Mesenteric fat pad (tissue), 1 donor: ENCODE data around the gene ERBB4. TPM values are rescaled to one million over a fixed set of nuclear protein-coding genes. Genes with fewer than 3 reads are reported as not detected.
"Not testable (repeated sequence)": the region's sequence is repeated elsewhere in the genome, so short reads cannot be mapped to it uniquely, and the experiment has no call there.

ENCODE experiments used
- DNase-seq: peaks from one replicate; pipeline ENCODE4 v3.0.0-alpha.2; 2020; ENCODE audit warnings: low spot score
- total RNA-seq: library from RNA; stranded (reverse); fragmentation: NEBNext Ultra II Directional; extraction: Animal tissue kit (Norgen Biotek cat#: 25700); gene quantifications from one replicate; pipeline ENCODE4 v1.2.1, GENCODE V29; 2021
- donor health status: DM: yes; HTN: yes; CAD: no.

Gene ERBB4
- total RNA-seq, 1 donor from 2014 or later = 0.45 TPM

GRCh38 chr2:211620986-211621385, 917.6 kb downstream of the ERBB4 start:
- no peak for DNase-seq

DNA sequence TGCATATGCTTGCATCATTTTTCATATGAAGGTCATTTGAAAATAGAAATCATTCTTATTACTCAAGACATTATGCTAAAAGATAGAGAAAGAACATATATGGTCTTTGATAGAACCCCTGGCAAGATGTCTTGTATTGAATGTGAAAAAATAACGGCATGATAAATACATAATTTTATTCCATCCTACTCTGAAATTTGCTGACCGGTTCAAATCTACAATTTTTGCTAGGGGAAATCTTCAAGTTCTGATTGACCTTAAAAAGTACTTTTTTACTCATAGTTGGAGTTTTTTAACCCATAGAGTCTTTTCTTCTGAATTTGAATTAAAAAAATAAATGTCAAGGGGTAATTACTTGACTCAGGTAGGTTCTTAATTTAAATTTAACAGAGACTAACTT, 920.8 kb downstream of the ERBB4 start:
- no peak for DNase-seq

DNA sequence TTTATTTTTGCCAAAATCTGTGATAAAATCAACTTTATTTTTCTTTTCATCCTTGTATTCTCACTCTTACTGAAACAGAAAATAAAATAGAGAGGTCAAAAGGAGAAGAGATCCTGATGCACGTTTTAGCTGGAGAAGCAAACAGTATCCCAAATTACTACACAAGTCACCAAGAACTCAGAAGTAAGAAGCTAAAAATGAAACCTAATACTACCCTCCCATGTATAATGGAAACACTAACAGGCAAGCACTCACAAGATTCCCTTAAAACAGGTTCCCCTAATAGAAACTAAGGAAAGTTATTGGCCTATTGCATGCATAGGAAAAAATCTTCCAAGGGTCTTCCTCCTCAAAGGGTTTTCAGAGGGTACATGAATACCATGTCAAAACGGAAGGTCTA, 927.0 kb downstream of the ERBB4 start:
- no peak for DNase-seq

DNA sequence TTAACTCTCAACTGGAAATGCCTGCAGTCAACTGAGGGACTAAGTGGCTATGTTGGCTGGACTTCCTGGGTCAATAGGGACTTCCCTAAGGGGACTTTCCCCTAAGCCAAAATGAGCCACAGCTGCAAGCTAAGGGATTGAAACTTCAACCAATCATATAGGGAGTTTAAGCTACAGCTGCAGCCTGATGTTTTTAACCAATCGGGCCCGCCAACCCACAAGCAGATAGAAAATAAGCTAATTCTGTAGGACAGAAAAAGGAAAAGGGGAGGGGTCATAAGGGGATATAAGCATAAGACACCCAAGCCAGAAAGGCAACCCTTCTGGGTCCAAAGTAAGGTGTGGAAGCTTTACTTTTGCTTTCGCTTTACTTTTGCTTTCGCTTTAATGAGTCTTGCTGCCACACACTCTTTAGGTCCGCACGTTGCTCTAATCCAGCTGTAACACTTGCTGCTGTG, 927.5 kb downstream of the ERBB4 start:
- no peak for DNase-seq

DNA sequence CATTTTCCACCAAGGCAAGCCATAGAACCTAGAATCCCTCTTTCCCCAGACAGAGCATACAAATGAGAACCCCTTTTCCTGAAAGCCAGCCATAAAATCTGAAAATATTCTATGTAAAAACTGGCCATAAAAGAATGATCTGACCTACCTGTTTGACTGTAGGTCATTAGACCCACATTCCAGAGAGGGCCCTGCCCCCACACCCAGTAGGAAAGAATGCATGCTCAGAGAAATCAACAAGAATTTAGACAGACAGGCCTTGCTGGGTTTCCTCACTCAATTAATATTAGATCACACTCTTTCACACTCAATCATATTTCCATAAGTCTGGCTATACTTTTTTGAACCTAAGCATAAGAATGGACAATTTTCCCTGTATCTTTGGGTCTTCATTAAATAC, 929.5 kb downstream of the ERBB4 start:
- no peak for DNase-seq

DNA sequence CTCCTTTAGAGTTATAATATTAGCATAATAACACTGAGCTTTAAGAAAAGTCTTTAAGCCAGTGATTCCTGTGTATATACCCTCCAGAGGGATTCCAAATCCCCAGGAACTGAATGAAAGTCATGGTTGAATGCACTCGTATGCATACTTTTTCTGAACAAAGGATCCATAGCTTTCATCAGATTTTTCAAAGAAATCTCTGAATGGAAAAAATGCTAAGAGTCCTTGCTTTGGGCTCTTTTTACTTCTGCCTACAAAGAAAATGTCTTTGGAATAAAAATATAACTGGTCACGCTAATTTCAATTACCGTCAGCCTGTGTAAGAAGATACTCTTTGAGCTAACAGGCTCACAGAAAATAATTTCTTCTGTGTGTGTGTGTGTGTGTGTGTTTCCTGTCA, 939.5 kb downstream of the ERBB4 start:
- no peak for DNase-seq

DNA sequence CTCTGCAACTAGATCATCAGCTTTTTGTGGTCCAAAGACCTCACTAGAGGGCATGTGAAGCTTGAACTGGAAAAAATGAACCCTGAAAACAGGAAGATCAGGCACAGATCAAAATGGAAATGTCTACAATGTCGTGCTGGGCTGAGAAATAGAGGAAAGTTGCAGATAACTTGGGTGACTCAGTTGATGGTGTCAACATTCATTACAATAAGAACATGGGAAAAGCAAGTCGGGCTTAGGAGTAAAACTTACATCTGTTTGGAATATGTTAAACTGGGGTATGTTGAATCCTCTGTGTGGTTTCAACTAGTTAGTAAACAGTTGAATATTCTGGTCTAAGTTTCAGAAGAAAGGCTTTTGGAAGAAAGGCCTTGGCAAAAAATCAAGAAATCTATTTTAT, 940.4 kb downstream of the ERBB4 start:
- no peak for DNase-seq

GRCh38 chr2:211592006-211592405, 946.6 kb downstream of the ERBB4 start:
- DNase-seq = not testable (repeated sequence)

DNA sequence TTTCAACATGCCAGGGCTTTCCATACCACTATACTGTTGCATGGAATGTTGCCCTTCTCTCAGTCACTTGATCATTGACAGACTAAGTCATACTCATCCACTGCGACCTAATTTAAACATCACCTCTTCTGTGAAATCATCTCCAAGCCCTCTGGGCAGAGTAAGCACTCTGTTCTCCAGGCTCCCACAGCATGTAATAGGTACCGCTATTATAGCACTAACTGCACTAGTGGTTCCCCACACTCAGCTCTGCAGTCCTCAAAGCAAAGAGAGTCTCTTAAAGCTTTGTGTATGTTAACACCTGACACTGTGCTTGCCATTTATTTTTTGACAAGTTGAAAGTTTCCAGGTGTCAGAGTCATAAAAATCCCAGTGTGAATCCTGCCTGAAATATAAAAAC, 947.2 kb downstream of the ERBB4 start:
- DNase-seq = no peak

GRCh38 chr2:211568439-211568838, 970.2 kb downstream of the ERBB4 start:
- no peak for DNase-seq

GRCh38 chr2:211564441-211564840, 974.2 kb downstream of the ERBB4 start:
- DNase-seq = no peak

DNA sequence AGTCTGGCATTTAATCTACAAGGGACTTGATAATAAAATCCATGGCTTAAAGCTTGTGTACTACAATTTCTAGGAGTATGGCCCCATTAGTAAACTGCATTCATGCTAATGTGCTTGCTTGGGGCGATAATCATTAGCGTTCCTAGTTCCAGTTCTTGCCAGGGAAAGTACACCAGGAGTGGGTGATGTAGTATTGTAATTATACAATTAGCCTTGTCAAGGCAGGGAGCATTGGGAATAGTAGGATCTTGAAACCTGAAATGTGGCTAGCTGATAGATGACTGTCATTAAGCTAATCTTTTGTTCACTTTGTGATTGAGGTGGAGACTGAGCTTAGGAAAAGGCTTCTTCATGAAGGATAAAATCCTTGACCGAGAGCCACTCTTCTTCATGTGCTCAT, 993.0 kb downstream of the ERBB4 start:
- no peak for DNase-seq

GRCh38 chr2:211534632-211535031, 1004.0 kb downstream of the ERBB4 start:
- DNase-seq = no peak

- not testable (repeated sequence) for DNase-seq
These were observed 1014.4 kb downstream of the ERBB4 start for GRCh38 chr2:211524248-211524647.

GRCh38 chr2:211516537-211516936, 1022.1 kb downstream of the ERBB4 start:
- no peak for DNase-seq

DNA sequence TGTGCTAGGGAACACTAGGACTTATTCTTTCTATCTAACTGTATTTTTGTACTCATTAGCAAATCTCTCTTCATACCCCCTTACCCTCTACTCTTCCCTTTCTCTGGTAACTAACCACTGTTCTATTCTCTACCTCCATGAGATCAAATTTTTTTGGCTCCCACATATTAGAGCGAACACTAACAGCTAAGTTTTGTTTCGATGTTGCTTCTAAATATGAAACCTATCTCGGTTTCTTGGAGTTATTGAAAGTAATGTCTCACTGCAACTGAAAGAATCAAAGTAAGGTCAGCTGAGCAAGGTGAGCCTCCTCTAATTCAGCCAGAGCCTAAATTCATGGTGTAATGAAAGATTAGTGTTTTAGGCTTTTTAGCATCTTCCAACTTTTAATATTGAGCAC, 1024.6 kb downstream of the ERBB4 start:
- no peak for DNase-seq

GRCh38 chr2:211513446-211513845, 1025.2 kb downstream of the ERBB4 start:
- no peak for DNase-seq

- DNase-seq = no peak
These were observed 1025.8 kb downstream of the ERBB4 start for GRCh38 chr2:211512806-211513205.

- DNase-seq = no peak
These were observed 1034.7 kb downstream of the ERBB4 start for GRCh38 chr2:211503856-211504255.

GRCh38 chr2:211503198-211503597, 1035.4 kb downstream of the ERBB4 start:
- DNase-seq = no peak

- DNase-seq = no peak
These were observed 1039.9 kb downstream of the ERBB4 start for GRCh38 chr2:211498551-211499205.

DNA sequence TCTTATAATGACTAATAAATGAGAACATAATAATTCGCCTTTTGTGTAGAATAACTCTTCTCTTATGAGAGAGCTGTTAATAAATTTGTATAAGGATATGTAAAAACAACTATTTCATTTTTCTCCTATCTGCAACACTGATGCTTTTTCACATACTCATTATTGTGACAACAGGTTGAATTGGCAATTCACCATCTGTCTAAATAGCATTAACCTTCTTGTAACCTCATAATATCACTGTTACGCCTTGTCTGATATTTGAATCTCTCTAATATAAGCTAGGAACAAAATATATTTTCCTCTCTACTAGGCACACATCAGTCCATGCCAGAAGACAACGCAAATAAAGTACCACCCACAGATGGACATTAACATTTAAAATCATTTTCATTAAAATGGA, 1043.3 kb downstream of the ERBB4 start:
- DNase-seq = no peak

DNA sequence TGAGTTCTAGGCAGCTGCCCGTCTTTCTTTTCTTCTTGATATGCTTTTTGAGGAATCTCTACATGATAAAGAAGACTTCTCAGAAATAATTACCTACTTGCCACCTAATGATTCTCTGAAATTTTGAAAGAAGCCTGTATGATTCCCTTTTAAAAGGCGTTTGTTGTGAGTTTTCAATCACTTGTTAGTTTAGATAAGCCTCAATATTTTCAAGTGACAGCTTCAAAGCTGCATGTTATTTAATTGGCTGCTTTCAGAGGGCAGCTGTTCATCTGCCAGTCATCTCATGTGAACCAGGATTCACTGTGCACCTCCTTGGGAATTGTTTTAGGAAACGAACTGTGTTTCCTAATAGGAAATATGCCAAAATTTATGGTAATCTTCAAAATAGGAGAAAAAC, 1044.1 kb downstream of the ERBB4 start:
- DNase-seq = no peak

- no peak for DNase-seq
These were observed 1044.5 kb downstream of the ERBB4 start for GRCh38 chr2:211494085-211494484.
